ENCODE measurements around the gene FFAR3.

The FFAR3 gene
- total RNA-seq, result 0.06 to 0.22 reads per million in 2 experiments

GRCh38 chr19:35357867-35358573 is at the start of gene FFAR3:
FFAR3 (plus strand) TSS chr19:35358460; CDS start chr19:35358891, 431 bp downstream.
- no peak for DNase-seq (ENCODE audit: low read depth)

GRCh38 chr19:35308910-35309309 is 49.4 kb upstream of the FFAR3 start:
- DNase-seq (ENCODE audit: low read depth), result no peak

- DNase-seq (ENCODE audit: low read depth), result no peak
These were observed 48.6 kb upstream of the FFAR3 start for GRCh38 chr19:35309481-35310279.

GRCh38 chr19:35310331-35310730 is 47.9 kb upstream of the FFAR3 start:
- DNase-seq (ENCODE audit: low read depth), result no peak

- no peak for DNase-seq (ENCODE audit: low read depth)
These were observed 47.3 kb upstream of the FFAR3 start for GRCh38 chr19:35310811-35311465.

- DNase-seq (ENCODE audit: low read depth), result no peak
These were observed 46.2 kb upstream of the FFAR3 start for GRCh38 chr19:35311901-35312665.

- DNase-seq (ENCODE audit: low read depth), result no peak
These were observed 44.7 kb upstream of the FFAR3 start for GRCh38 chr19:35313587-35313986.

GRCh38 chr19:35314031-35314430 is 44.2 kb upstream of the FFAR3 start:
- no peak for DNase-seq (ENCODE audit: low read depth)

GRCh38 chr19:35314858-35315470 is 43.3 kb upstream of the FFAR3 start:
- no peak for DNase-seq (ENCODE audit: low read depth)

GRCh38 chr19:35315883-35316282 is 42.4 kb upstream of the FFAR3 start:
- no peak for DNase-seq (ENCODE audit: low read depth)

GRCh38 chr19:35316560-35316959 is 41.7 kb upstream of the FFAR3 start:
- no peak for DNase-seq (ENCODE audit: low read depth)

GRCh38 chr19:35317464-35318043 is 40.7 kb upstream of the FFAR3 start:
- DNase-seq (ENCODE audit: low read depth), result no peak

GRCh38 chr19:35318679-35319448 is 39.4 kb upstream of the FFAR3 start:
- no peak for DNase-seq (ENCODE audit: low read depth)

- DNase-seq (ENCODE audit: low read depth), result no peak
These were observed 38.1 kb upstream of the FFAR3 start for GRCh38 chr19:35320065-35320713.

GRCh38 chr19:35321291-35321690 is 37.0 kb upstream of the FFAR3 start:
- no peak for DNase-seq (ENCODE audit: low read depth)

- no peak for DNase-seq (ENCODE audit: low read depth)
These were observed 36.2 kb upstream of the FFAR3 start for GRCh38 chr19:35322014-35322413.

- no peak for DNase-seq (ENCODE audit: low read depth)
These were observed 30.6 kb upstream of the FFAR3 start for GRCh38 chr19:35327642-35328041.

- no peak for DNase-seq (ENCODE audit: low read depth)
These were observed 29.4 kb upstream of the FFAR3 start, which contains the start of gene CD22 for GRCh38 chr19:35328851-35329285. CD22 (plus strand) TSS chr19:35329187; CDS start chr19:35332041, 2,854 bp downstream.

- DNase-seq (ENCODE audit: low read depth), result no peak
These were observed 28.9 kb upstream of the FFAR3 start for GRCh38 chr19:35329323-35329722.

GRCh38 chr19:35330475-35330874 is 27.8 kb upstream of the FFAR3 start:
- DNase-seq (ENCODE audit: low read depth), result no peak
